HG03175 (cell line): ENCODE data around the gene MRPS22.
A peak's percentile ranks its signal among the peaks of the same experiment; 100 is the strongest.
"Not testable (repeated sequence)": the region's sequence is repeated elsewhere in the genome, so short reads cannot be mapped to it uniquely, and the experiment has no call there.

Source experiments
- ATAC-seq: cut with Tn5 transposase; IDR thresholded peaks from one replicate; pipeline ENCODE4 v1.9.1; 2021; ENCODE audit warnings: mild to moderate bottlenecking, moderate library complexity; ENCODE audit not compliant: unreplicated experiment

MRPS22 gene

GRCh38 chr3:139334675-139335074 is 9.1 kb upstream of the MRPS22 start:
- not testable (repeated sequence) for ATAC-seq

GRCh38 chr3:139338405-139338804 is 5.4 kb upstream of the MRPS22 start:
- ATAC-seq, result no peak

- ATAC-seq, result no peak
Observed at GRCh38 chr3:139339219-139339906, 4.5 kb upstream of the MRPS22 start.

- ATAC-seq, result no peak
Observed at GRCh38 chr3:139340784-139341183, 3.0 kb upstream of the MRPS22 start.

- no peak for ATAC-seq
Observed at GRCh38 chr3:139342054-139342453, 1.8 kb upstream of the MRPS22 start.

GRCh38 chr3:139346771-139347170 is 3.0 kb downstream of the MRPS22 start:
- no peak for ATAC-seq

GRCh38 chr3:139353920-139354556 is 10.2 kb downstream of the MRPS22 start:
- peak; percentile 64 for ATAC-seq

GRCh38 chr3:139354661-139355060 is 10.8 kb downstream of the MRPS22 start:
- no peak for ATAC-seq

GRCh38 chr3:139355476-139355875 is 11.7 kb downstream of the MRPS22 start:
- ATAC-seq, result no peak

- ATAC-seq, result no peak
Observed at GRCh38 chr3:139355891-139356290, 12.1 kb downstream of the MRPS22 start.

- no peak for ATAC-seq
Observed at GRCh38 chr3:139357899-139358298, 14.1 kb downstream of the MRPS22 start.

- ATAC-seq, result no peak
Observed at GRCh38 chr3:139358841-139359562, 15.2 kb downstream of the MRPS22 start.

GRCh38 chr3:139361276-139361675 is 17.5 kb downstream of the MRPS22 start:
- no peak for ATAC-seq

- no peak for ATAC-seq
Observed at GRCh38 chr3:139364549-139364948, 20.7 kb downstream of the MRPS22 start.

GRCh38 chr3:139374099-139374498 is 30.3 kb downstream of the MRPS22 start:
- ATAC-seq, result no peak

GRCh38 chr3:139377378-139377777 is 33.6 kb downstream of the MRPS22 start:
- no peak for ATAC-seq

GRCh38 chr3:139378587-139379241 is 34.9 kb downstream of the MRPS22 start:
- no peak for ATAC-seq

GRCh38 chr3:139380575-139380974 is 36.8 kb downstream of the MRPS22 start:
- ATAC-seq, result no peak

- not testable (repeated sequence) for ATAC-seq
Observed at GRCh38 chr3:139382291-139382690, 38.5 kb downstream of the MRPS22 start.

- ATAC-seq, result no peak
Observed at GRCh38 chr3:139388077-139388476, 44.3 kb downstream of the MRPS22 start.

- ATAC-seq, result no peak
Observed at GRCh38 chr3:139388821-139389551, 45.2 kb downstream of the MRPS22 start.
